Stimulated activated CD4-positive, alpha-beta T cell treated with anti-CD3 and anti-CD28 coated beads, Interleukin-2, amount 100 ng/mL, for 24 hours (primary cell): ENCODE measurements around the gene PIK3R1.
A peak's percentile ranks its signal among the peaks of the same experiment; 100 is the strongest.

Experiments
- DNase-seq, 2 donors: peaks; one replicate each; pipeline ENCODE4 v3.0.0-alpha.2; 2020

The PIK3R1 gene

GRCh38 chr5:68303038-68303738, 87.6 kb downstream of the PIK3R1 start:
- DNase-seq = no peak

GRCh38 chr5:68303754-68304420, 88.3 kb downstream of the PIK3R1 start:
- DNase-seq = no peak

GRCh38 chr5:68304421-68305052, 89.0 kb downstream of the PIK3R1 start:
- DNase-seq = no peak

DNA sequence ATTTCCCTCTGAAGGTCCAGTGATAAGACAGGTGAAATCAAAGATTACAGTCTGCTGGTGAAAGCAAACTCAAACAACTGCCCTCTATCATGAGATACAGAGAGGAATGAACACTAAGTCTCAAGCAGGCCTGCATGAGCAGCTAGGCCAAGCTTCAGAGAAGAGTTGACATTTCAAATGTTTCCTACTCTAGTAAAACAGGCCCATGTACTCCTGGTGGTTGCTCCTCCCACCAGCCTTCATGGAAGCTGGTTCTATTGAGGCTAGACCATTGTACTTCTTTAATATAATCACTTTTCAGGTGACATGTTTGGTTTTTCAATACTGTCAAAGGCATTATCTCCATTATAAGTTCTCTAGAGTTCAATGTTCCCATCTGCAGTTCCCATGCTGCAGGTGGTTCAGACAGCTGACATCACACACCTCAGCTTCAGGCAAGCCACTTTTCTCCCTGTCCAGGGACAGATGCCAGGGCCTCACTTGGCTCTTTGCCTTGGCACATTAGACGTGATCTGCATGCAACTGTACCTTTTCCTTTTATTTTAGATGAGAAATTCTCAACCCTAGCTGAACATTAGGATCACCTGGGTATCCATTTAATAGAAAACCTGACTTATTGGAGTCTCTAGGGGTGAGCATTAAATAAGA, 89.8 kb downstream of the PIK3R1 start:
- DNase-seq = no peak

DNA sequence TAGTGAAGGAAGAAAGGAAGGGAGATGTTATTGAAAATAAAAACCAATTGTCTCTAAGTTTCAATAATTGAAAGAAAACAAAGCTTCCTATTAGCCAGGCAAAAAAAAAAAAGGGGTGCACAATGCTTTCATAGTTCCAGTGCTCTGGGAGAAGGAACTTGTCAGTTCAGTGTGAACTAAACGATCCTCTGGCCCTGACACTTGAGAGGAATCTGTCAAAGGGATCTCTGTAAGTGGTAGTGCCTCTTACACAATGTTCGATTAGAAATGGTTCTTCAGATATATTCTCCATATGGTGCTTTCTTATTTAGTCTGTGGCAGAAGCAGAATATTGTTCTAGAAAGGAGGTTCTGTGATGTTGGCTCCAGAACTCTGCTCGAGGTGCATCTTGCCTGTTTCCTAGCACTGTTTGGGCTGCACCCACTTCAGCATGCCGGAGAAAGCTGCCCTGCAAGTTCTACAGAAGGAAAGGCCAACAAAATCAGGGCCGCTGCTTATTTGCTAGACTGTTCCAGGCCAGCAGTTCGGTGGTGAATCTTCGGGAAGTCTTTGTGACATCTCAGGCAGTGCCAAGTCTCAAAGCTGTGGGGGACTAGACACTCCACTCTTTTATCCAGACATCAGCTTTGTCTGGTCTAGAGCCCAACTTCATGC, 90.9 kb downstream of the PIK3R1 start:
- DNase-seq = no peak

DNA sequence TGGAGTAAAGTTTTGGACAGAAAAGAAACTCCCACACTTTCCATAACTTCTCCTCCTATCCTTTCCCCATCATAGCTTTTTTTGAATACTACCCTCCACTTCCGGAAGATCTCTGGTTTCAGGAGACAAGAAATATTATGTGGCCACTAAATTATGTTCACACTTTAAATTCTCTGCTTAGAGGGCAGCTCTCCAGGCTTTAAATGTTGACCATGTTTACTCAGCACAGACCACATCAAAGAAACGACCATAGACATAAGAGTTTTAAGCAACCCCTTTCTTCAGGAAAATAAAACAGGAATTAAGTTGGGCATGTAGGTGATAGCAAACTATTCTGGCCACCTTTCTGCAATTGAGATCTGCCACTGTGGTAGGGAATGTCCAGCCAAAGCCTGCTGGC, 97.8 kb downstream of the PIK3R1 start:
- no peak for DNase-seq

GRCh38 chr5:68314465-68314864, 98.9 kb downstream of the PIK3R1 start:
- no peak for DNase-seq

DNA sequence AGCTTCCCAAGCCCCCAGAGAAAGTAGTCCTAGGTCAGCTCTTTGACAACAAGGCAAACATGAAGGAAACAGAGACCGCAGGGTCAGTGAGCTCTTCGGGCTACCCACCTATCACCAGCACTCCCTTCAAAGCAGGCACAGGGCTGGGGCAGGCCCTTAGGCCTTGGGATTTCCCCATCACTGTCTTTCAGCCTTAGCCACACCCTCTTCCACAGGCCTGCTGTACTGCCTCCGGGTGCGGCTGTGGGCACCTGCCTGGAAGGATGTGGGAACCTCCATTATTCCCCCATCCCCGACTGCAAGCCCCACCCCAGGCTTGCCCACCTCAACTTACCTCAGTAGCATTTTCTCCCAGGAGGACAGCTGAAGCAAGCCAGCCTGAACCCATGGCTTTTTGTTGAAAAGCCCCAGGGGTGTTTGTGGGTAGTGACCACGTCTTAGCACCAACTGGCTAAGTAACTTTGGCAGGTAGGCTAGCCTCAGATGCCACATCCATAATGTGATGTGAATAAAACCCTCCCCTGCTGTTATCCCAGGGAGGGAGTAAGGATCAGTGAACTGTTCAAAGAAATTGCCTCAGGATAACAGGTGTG, 100.2 kb downstream of the PIK3R1 start:
- peak; percentile 42 to 44 for DNase-seq

- DNase-seq = no peak
Observed at GRCh38 chr5:68316469-68316868, 100.9 kb downstream of the PIK3R1 start.

GRCh38 chr5:68317646-68318045, 102.1 kb downstream of the PIK3R1 start:
- DNase-seq = no peak

DNA sequence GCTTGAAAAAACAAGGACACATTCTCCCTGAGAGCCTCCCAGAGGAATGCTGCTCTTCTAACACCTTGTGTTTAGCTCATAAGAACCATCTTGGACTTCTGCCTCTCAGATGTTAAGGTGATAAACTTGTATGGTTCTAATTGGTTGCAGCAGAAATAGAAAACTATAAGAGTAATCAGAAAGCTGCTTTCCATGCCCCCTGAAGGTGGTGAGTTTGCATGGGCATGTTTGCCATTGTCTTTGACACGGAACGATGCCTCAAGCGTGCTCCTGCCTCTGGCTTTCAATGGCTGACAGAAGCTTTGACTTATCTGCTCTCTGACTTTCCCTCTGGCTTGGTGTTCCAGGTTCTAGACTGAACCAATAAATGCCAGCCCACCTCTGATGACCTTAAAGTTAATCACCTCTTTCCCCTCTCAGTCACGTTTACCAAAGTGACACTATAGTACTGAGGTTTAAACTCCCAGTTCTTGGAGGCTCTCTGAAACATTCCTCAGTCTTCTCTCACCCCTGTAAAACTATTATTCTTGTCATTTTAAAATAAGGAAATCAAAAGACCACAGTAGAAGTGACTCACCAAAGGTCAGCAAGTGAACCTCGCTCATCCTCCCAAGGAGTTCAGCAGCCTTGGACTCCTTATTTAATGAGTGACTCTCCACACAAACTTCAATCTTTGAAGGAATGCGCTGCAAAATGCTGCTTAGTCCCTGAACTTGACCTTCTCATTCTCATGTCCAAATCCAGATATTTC, 103.6 kb downstream of the PIK3R1 start:
- no peak for DNase-seq

DNA sequence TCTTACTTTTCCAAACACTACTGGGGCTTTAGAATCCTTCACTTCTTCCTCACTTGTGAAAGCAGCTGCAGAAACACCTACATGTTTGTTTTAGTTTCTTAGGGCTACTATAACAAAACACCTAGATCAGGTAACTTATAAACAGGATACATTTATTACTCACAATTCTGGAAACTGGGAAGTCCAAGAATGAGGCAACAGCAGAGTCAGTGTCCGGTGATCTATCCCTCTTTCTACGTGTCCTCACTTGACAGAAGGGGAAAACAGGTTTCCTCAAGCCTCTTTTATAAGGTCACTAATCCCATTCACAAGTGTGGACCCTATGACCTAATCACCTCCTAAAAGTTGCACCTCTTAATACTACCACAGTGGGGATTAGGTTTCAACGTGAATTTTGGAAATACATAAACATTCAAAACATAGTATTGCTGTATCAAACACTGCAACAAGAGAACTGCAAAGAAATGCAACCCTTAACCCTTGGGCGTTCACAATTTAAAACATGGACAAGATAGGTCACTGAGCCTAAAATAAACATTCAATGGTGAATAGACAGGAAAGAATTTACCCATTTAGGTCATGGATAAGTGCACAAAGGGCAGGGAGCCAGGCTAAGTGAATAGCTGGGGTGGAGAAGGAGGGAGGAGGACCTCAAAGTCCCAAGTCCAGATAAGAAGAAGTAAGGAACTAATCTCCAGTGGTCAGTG, 104.3 kb downstream of the PIK3R1 start:
- DNase-seq = no peak

GRCh38 chr5:68320413-68320986, 104.9 kb downstream of the PIK3R1 start:
- no peak for DNase-seq

GRCh38 chr5:68325065-68325580, 109.6 kb downstream of the PIK3R1 start:
- no peak for DNase-seq

- DNase-seq = no peak
Observed at GRCh38 chr5:68329554-68330255, 114.1 kb downstream of the PIK3R1 start.

DNA sequence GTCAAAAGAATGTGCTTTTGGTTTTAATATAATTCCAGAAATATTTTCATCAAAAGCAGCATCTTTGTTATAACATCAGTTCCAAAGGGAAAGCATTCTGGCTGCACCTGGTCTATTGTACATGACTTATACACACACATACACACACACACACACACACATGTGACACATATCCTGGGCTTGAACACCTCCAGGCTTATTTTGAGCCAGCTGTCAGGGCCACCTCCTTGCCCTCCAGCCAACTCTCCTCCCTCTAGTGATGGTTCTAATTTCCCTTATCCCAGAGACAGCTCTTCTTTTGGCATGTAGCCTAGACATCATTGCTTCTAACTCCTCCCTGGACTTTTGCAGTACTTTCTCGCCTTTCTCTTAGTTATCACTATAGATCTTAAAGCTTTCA, 115.0 kb downstream of the PIK3R1 start:
- no peak for DNase-seq

DNA sequence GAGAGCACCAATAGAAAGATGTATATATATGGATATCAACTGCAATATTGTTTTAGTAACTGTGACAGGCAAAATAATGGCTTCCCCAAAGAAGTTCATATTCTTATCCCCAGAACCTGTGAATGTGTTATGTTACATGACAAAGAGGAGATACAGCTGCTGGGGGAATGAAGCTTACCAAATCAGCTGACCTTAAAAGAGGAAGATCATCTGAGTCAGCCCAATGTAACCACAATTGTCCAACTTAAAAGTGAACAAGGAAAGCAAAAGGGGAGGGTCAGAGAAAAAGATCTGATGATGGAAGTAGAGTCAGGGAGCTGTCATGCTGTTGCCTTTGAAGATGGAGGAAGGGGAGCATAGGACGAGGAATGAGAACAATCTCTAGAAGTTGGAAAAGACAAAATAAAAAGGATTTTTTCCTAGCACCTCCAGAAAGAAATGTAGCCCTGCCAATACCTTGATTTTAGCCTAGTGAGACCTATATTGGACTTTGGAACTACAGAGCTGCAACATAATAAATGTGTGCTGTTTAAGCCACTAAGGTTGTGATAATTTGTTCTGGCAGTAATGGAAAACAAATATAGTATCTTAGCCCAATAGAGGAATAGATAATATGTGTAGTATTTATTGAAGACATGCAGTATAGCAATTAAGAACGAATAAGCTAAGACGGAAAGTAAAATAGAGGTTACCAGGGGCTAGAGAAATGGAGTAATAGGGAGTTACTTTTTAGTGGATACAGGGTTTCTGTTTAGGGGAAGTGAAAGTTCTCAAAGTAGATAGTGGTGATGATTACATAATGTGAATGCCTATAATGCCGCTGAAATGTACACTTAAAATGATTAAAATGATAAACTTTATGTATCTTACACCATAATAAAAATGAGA, 115.9 kb downstream of the PIK3R1 start:
- no peak for DNase-seq

DNA sequence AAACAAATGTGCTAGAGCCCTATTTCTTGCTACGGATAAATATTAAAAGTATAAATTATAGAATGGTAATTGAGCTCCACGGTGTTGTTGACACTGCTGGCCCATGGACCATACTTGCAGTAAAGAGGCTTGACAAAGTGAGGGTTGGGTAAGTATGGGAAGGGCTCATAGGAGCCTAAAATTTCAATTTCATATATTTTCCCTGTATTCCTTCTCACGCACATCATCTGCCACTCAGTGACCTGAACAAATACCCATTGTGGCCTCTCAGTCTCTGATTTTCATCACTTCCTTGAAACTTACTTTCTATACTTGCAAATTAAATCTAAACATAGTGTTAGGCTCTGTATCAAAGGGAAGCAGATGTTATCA, 116.5 kb downstream of the PIK3R1 start:
- no peak for DNase-seq

DNA sequence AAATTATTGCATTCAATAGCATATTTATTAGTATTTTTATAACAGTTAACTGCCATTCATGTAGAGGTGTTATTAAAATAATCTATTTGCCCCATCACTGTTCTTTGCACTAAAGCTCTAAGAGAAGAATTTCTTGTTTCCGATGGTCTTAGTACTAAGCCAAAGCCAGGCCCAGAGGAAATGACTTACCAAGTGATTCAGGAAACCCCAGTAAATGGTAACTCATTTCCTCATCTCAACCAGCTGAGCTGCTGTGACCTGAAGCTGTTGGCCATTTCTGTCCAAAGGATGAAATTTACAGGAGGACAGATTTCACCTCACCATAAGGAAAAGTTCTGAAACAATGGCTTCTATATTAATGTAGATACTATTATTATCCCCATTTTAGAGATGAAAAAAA, 117.0 kb downstream of the PIK3R1 start:
- DNase-seq = no peak
